SU-DHL-6 (cell line): ENCODE data around the gene HOXD12.

Experiments
- CTCF ChIP-seq: fragments of 200-600 bp; sonication (generic); IDR thresholded peaks from one replicate; pipeline ENCODE4 v1.5.1; 2017; ENCODE audit warnings: antibody characterized with exemption, mild to moderate bottlenecking, low read length, moderate library complexity; ENCODE audit not compliant: insufficient read depth, poor library complexity, severe bottlenecking
- EZH2phosphoT487 ChIP-seq: fragments of 200-600 bp; sonication (generic), shearing (Covaris generic); conservative IDR thresholded peaks from 2 replicates; pipeline ENCODE4 v1.6.1; 2018; ENCODE audit warnings: mild to moderate bottlenecking, antibody characterized with exemption, low read length, moderate library complexity, mixed read lengths

GRCh38 chr2:176112375-176113302 is 13.0 kb downstream of the HOXD12 start:
- no peak for TF ChIP-seq CTCF
- TF ChIP-seq EZH2phosphoT487 = no peak
